Hypothalamus (tissue), 51 donors: Measurements from ENCODE around the gene DDX1.
"Not testable (repeated sequence)": the region's sequence is repeated elsewhere in the genome, so short reads cannot be mapped to it uniquely, and the experiment has no call there.

ENCODE experiments used
- DNase-seq, 51 donors: peaks; one replicate each; lab custom pipeline; 2025; lab: John Stamatoyannopoulos, UW

The DDX1 gene

GRCh38 chr2:15591692-15592463, at the start of gene DDX1:
Gene DDX1, plus strand, starts transcription at chr2:15591868. Its CDS starts 66 bp downstream, at chr2:15591934.
- DNase-seq = peak; percentile 22 to 91 (median 80)

GRCh38 chr2:15542269-15542668, 49.4 kb upstream of the DDX1 start:
- DNase-seq = not testable (repeated sequence)

GRCh38 chr2:15543053-15543452, 48.6 kb upstream of the DDX1 start:
- DNase-seq = no peak

- no peak for DNase-seq
Observed at GRCh38 chr2:15543541-15543940, 48.1 kb upstream of the DDX1 start.

- DNase-seq = no peak
Observed at GRCh38 chr2:15544227-15544626, 47.4 kb upstream of the DDX1 start.

- DNase-seq = no peak
Observed at GRCh38 chr2:15546297-15547098, 45.2 kb upstream of the DDX1 start.

- DNase-seq = no peak
Observed at GRCh38 chr2:15547115-15547876, 44.4 kb upstream of the DDX1 start.

- DNase-seq = no peak
Observed at GRCh38 chr2:15548974-15549373, 42.7 kb upstream of the DDX1 start.

- DNase-seq = no peak
Observed at GRCh38 chr2:15553519-15553918, 38.1 kb upstream of the DDX1 start.

GRCh38 chr2:15553951-15554350, 37.7 kb upstream of the DDX1 start:
- no peak for DNase-seq

GRCh38 chr2:15554525-15555218, 37.0 kb upstream of the DDX1 start:
- DNase-seq = no peak

- DNase-seq = no peak
Observed at GRCh38 chr2:15555760-15556193, 35.9 kb upstream of the DDX1 start.

GRCh38 chr2:15556311-15556930, 35.2 kb upstream of the DDX1 start:
- DNase-seq = no peak

GRCh38 chr2:15557887-15558311, 33.8 kb upstream of the DDX1 start:
- DNase-seq = no peak

- no peak for DNase-seq
Observed at GRCh38 chr2:15559379-15560139, 32.1 kb upstream of the DDX1 start.

GRCh38 chr2:15560140-15560987, 31.3 kb upstream of the DDX1 start:
- DNase-seq = peak in 21 of 51 donors; percentile 5 to 54 (median 20)

GRCh38 chr2:15560988-15561573, 30.6 kb upstream of the DDX1 start, which contains the start of gene NBAS:
Gene NBAS, minus strand, starts transcription at chr2:15561334. Its CDS starts 30 bp downstream, at chr2:15561304.
- peak; percentile 21 to 95 (median 77) for DNase-seq
